HG03439 (cell line): ENCODE data around the gene SF3B4.
"Not testable (repeated sequence)": the region's sequence is repeated elsewhere in the genome, so short reads cannot be mapped to it uniquely, and the experiment has no call there.

ENCODE experiments used
- ATAC-seq: cut with Tn5 transposase; IDR thresholded peaks from one replicate; pipeline ENCODE4 v1.9.1; 2021; ENCODE audit warnings: mild to moderate bottlenecking, moderate library complexity; ENCODE audit not compliant: unreplicated experiment

Gene SF3B4, protein sequence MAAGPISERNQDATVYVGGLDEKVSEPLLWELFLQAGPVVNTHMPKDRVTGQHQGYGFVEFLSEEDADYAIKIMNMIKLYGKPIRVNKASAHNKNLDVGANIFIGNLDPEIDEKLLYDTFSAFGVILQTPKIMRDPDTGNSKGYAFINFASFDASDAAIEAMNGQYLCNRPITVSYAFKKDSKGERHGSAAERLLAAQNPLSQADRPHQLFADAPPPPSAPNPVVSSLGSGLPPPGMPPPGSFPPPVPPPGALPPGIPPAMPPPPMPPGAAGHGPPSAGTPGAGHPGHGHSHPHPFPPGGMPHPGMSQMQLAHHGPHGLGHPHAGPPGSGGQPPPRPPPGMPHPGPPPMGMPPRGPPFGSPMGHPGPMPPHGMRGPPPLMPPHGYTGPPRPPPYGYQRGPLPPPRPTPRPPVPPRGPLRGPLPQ

DNA sequence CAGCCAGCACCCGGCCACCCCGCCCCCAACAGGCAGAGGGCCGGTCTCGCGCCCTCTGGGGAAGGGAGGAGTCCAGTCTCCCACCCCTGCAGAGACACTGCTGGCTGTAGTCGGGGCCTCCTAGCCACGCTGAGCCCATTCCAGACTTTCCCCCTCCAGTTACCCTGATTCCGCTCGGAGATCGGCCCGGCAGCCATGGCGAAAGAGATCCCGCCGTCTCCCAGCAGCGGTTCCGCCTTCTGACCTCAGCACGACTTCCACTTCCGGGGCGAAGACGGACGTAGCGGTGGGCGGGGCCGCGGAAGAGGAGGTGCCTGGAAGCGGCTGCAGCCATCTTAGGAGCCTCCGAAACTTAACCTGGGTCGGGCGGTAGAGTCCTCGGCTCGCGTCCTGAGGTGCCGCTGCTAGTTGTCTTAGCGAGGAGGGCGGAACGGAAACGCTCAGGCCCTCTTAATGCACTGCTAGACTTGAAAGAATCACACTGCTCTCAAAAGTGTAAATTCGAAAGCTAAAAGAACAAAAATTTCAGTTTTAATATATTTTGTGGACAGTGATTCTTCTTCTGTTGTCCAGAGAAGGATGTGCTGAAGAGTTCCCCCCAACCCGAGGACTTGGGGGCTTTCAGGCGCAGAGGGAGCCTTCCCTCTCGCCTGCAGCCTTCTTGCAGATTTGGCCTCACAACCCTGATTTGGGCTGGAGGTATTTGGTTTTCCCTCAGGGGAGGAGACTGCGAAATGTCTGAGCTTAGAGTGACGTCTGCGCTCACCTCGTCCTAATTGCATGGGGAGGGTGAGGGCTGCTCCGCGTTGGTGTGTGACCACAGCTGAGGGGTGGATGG is at the start of gene SF3B4:
Gene SF3B4 (minus strand): TSS at position 241 of the 838 bp plus-strand sequence. CDS start 44 bp downstream, at position 197.
- ATAC-seq: peak; percentile 88

DNA sequence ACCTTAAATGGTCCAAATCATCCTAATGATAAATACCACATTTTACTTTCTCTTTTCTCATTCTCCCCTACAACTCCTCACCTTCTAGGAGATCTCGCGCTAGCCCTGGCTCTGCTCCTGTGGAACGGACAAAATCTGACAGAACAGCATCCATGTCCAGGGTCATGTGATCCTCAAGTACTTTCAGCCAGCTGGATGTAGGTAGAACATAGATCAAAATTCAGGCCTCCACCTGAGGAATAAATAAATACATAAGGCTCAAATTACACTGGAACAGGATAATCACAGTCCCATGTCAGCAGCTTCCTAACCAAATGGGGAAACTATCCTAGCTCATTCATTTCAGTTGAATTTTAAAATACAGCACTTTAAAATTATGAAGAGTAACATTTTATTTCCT is 49.7 kb upstream of the SF3B4 start:
- no peak for ATAC-seq

DNA sequence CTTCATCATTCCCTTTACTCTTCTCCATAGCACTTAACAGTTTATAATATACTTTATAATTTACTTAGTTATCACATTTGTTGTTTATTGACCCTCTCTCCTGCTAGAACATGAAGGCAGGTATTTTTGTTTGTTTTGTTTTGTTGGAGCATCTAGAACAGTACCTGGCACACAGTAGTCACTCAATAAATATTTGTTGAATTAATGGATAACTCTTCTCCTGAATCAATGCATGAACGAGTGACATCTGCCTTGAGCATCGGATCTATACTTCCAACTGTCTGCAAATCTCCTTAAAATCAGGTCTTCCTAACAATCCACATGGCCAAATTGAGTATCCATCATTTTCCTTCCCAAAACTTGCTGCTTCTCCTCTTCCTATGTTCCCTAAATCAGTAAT is 44.9 kb upstream of the SF3B4 start:
- ATAC-seq: no peak

DNA sequence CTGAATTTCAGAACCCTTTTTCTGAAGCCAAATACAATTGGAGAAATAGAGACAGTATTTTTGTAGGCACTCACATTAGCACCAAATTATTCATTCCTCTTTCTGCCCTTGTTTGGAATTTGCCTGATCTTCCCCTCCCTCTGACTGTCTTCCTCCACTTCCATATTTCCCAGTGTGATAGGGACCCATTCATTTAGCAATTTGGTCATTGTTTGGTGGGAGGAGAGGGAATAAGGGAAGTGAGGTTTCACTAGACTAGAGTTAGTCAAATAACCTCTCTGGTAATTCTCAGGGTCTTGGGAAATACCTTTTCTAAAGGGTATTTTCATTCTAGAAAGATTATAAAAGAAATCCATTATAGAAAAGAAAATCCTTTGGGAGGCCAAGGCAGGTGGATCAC is 40.0 kb upstream of the SF3B4 start:
- ATAC-seq: no peak

DNA sequence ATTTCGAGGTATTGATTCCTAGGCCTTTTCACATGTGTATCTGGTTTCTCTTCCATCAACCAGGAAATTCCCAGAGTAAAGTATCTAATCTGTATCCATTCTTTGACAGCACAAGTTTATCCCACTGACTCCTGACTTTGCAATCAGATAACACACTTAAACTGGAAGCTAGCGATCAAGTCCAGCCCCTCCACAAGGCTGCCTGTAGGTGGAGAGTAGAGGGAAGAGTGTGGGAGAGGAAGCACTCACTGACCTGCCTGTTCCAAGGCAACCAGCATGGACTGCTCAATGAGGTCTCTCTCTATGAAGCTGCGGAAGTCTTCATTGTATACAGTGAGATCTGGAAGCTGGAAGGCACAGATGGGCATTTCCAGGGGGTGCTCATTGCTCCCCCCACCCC is 39.4 kb upstream of the SF3B4 start:
- ATAC-seq: no peak

DNA sequence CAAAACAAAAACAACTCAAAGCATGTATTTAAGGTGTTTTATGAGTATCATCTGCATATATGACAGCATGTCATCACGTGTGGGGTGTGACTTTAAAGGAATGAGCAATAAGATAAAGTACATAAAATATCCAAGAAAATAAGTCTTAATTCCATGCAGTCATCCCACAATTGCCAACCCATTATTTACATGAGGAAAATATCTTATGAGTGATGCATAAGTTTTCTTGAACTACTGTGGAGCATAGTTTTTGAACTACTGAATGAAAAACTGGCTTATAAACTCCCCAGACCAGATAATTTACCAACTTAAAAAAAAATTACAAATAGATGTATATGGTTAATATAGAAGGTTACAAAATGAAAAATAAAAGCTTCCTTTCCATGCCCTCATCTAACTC is 38.8 kb upstream of the SF3B4 start:
- ATAC-seq: no peak

DNA sequence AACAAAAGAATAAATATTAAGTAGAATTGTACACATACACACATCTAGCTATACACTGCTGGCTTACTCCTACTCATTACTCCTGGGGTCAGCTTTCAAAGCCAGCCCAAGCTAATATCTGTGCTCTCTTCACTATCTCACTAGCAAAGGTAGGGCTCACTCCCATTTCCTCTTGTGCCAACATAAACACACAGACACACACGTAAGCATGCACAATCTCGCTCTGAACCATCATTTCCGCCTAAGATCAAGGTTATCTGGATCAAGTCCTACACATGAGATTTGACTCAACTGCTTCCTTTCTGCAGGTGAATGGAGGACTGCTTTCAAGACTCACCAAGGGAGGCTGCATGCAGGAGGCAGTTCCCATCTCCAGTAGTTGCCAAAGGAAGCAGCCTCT is 37.8 kb upstream of the SF3B4 start:
- no peak for ATAC-seq

DNA sequence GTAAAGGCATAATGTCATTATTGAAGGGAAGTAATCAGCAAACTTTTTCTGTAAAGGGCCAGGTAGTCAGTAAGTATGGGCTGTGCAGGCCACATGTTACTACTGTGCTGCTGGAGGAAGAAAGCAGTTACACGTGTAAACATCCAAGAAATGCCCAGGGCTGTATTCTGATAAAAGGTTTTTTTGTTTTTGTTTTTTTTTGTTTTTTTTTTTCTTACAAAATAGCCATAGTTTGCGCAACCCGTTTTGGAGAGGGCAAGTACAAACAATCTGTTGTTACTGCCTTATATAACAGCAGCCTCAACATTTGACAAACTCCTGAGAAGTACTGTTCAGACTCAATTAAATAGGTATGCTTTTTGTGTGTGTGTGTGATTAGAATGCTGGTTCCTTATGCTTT is 35.8 kb upstream of the SF3B4 start:
- ATAC-seq: no peak

DNA sequence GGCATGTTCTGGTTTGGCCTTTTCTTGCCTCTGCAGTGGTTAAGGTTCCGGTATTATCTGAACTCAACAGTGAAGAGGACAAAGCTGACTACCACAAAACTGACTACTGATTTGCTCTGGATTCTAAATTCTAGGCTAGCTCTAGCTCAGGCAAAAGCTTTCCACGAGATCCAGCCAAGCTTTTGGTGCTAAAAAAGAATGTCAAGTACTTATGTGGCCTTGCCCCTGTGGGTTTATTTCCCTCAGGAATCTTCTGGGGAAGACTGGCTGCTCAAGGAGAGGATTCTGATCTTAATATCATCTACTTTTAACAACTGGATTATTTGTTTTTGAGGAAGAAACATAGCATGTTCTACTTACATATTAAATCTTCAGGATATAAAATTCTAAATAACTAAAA is 35.1 kb upstream of the SF3B4 start:
- no peak for ATAC-seq

DNA sequence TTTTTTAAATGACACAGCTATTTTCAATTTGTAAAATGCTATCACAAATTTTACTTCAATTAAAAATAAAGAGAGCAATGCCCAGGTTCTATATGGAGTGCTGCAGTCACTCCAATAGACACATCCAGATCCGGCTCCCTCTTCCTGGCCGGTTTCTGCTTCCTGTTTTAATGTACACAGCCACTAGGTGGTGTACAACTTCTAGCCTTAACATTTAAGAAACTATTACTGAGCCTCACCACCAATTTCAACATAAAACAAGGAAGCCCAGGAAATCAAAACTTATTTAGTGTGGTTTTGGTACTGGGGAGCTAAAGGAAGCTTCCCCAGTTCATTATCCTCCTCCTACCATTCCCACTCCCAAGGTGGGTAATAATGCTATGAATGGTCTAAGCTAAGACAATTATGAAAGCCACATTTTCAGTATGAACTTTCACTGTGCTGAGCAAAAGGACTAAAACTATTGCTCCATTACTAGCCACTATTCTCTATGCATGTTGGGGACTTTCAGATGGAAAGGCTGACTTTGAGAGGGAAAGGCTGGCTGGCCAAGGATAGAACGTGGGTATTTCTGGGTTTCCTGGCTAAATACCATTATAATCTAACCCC is 34.5 kb upstream of the SF3B4 start:
- ATAC-seq: peak; percentile 53

DNA sequence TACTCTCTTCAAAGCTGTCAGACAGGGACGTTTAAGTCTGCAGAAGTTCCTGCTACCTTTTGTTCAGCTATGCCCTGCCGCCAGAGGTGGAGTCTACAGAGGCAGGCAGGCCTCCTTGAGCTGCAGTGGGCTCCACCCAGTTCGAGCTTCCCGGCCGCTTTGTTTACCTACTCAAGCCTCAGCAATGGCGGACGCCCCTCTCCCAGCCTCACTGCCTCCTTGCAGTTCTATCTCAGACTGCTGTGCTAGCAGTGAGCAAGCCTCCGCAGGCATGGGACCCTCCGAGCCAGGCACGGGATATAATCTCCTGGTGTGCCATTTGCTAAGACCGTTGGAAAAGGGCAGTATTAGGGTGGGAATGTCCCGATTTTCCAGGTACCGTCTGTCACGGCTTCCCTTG is 29.9 kb upstream of the SF3B4 start:
- ATAC-seq: not testable (repeated sequence)

DNA sequence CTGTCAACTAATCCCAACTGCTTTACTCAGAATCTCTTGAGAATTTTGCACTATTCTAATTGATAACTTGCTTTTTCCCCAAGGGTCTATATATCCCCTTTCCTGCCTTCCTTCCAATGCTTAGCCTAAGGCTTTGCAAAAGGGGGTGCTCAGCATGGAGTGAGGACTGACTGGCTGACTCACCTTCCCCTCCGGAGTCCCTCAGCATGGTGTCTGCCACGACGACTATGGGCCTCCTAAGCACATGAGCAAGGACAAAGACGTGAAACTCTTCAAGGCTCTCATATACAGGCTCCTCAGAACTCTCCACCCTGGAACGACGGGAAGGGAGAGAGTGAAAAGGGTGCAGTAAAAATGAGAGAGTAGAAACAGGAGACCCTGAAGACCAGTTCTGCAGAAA is 22.3 kb upstream of the SF3B4 start:
- no peak for ATAC-seq

DNA sequence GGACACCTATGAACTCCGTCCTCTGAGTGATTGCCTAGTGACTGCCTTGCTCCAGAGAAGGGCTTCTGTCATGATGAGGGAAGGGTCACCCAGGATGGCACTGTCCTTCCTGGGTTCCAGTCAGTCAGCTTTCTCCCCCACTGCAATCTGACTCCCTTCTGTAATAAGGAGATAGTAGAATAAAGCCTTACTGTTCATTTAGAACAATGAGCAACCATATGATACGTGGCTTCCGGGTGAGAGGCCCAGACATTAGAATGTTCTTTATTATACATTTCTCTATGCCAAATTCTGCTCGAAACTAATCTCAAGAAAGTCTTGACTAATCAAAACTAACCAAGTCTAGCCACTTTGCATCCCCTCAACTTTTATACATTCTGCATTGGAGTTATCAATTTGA is 17.6 kb upstream of the SF3B4 start:
- ATAC-seq: no peak

DNA sequence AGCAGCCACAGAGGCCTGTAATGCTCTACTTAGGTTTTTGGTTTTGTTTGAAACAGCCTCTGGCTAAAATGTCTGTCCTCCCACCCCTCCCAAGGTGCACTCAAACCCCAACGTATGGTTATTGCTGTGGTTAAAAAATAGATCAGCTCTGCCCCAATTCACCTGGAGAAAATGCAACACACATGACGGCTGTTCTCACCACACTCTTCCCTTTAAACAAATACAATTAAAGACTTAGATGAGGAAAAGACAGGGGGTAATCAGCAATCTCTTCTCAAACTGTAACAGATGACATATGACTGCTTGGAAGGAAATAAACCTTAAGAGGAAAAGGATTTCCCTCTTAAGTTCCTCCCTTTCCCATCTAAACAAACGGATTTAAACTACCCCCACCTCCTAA is 15.3 kb upstream of the SF3B4 start:
- no peak for ATAC-seq

DNA sequence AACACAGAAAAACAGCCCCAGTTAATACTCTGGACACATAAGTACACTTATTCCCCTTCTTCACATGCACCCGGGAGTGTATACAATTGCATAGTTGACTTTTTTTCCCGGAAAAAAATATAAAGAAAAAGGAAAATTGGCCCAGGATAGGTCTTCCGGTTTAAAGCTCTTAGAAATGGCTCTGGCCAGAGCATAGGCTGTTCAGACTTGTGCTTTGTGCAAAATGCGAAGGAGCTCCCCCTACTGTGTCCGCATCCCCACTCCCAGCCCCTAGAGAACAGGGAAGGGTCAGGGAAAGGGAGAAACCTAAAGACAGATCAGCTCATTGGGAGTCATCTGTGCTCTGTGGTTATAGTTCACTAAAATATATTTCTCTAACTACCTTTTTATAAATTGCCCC is 14.6 kb upstream of the SF3B4 start:
- no peak for ATAC-seq

DNA sequence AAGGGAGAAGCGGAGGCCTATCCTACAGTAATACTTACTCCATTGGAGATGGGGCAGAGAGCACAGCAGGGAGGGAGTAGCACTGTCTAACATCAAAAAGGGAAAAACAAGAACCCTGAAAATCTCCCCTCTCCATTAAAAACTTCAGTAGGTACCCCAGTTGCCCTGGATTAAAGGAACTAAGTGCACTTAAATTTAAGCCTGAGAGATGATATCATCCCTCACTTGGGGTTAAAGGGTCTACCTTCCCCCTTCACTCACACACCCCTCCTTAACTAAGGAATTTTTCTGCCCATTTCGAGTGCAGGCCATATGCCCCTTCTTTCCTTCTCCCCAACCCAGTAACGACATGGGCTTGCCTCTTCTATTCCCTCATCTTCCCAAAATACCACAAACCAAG is 12.8 kb upstream of the SF3B4 start:
- ATAC-seq: no peak

DNA sequence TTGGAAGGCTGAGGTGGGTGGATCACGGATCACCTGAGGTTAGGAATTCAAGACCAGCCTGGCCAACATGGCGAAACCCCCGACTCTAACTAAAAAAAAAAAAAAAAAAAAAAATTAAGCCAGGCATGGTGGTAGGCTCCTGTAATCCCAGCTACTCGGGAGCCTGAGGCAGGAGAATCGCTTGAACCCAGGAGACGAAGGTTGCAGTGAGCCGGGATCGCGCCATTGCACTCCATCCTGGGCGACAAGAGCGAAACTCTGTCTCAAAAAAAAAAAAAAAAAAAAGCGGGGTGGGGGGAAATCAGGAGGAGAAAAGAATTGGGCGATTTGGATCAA is 11.0 kb upstream of the SF3B4 start:
- not testable (repeated sequence) for ATAC-seq

DNA sequence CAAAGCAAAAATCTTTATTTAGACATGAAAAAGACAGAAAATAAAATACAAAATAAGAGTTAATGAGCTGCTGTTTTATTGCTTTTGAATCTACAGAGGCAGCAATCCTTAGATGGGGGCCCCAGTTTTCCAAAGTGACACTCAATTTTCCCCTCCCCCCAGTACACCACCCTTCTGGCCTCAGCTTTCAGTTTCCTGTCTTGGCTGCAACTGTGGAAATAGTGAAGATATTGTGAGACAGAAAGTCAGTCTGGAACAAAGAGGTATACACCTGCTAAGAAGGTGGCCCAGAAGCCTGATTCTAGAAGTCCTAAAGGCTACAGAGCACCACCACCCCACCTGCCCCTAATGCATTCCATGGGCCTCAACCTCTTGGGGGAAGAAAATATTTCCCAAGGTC is 10.2 kb upstream of the SF3B4 start:
- no peak for ATAC-seq

DNA sequence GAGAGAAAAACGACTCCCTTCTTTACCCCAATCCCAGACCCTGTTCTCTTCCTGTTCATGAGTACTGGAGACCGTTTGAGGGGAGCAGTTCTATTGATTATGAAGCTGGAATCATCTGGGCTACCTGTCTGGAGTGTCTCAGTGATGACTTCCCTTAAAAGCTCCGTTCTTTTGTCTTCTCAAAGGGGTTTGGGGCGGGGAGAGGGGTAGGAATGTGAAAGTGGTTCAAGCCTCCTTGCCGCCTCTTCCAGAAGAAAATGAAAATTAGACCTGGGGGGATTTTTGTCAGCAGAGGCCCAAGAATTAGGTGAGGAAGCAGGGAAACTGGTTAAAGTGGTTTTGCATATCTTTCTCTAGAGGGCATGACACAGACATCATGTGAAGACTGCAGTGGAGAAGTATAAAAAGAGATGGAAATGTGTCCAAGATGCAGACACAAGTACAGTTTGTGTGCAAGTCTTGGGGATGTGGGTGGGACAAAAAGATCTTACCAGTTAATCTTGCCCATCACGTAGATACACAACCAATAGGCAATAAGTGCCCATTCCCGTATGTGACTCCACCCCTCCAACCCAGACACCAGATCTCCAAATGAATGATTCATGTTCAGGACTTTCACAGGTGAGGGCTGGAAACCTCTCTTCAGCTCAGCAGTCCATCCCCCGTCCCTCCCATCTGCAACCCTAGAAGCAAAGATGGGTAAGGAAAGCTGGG is 9.5 kb upstream of the SF3B4 start:
- no peak for ATAC-seq

DNA sequence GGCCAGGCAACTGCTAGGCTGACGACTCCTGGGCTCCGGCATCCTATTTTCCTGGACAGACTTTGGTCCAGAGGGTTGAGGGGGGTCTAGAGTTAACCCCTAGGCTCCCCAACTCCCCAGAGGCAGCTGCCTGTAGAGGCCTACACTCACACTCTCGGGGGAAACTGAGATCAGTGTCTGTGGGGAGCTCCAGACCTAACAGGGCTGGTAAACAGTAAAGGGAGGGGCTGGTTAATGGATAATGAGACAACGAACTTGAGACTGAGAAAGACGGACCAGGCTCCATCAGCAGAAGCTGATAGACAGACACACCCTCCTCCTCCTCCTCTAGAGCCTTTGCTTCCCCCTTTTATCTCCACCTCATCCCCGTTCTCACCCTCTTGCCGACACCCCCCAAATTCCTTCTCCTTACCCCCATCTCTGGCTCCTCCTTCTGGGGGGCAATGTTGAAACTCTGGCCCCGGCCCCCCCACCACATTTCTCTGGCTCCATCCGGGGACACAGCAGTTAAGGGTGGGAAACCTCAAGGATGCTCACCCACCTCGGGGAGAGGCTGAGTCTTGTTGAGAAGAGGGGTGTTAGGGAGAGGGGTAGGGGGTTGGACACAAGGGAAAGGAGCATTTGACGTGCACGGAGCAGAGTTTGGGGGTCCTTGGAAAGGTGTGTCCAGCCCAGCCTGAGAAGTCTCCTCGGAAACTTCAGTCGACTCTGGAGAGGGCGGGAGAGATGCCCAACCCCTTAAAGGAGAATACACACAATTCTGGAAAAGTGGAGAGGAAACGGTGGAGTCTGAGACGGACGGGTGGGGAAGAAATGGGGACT is 8.8 kb upstream of the SF3B4 start, which contains the start of gene MTMR11:
Gene MTMR11 (minus strand): TSS at position 710 of the 822 bp plus-strand sequence. CDS start 232 bp downstream, at position 478.
- ATAC-seq: no peak
